CD4-positive, alpha-beta T cell (primary cell): ENCODE results near the gene SLCO2B1. TPM values are rescaled to one million over a fixed set of nuclear protein-coding genes. Genes with fewer than 3 reads are reported as not detected.

Experiments
- ATAC-seq: fragments of 200-7000 bp; cut with Tn5 transposase; one replicate; pipeline ENCODE4 v1.10.0; 2022; ENCODE audit warnings: mild to moderate bottlenecking; ENCODE audit not compliant: poor library complexity
- CTCF ChIA-PET: fragments of 350-600 bp; sonication (Branson Sonifier 250); formaldehyde crosslinking; loops from one replicate; lab custom pipeline; 2021; ENCODE audit warnings: antibody characterized with exemption, inconsistent platforms; lab: Charles Lee
- POLR2A ChIA-PET: fragments of 350-600 bp; sonication (Branson Sonifier 250); formaldehyde crosslinking; loops from one replicate; lab custom pipeline; 2021; ENCODE audit warnings: antibody characterized with exemption, inconsistent platforms; lab: Charles Lee
- DNase-seq, 14 experiments: peaks; one replicate each; pipeline ENCODE4 v3.0.0-alpha.2; 2013 to 2020; ENCODE audit warnings: mixed read lengths in 2 of 14
- H3K27ac ChIP-seq, 2 donors: one replicate each; pipeline versions ENCODE4 v1.5.1 to v1.7.0; 2013; ENCODE audit warnings: low read length in 2 of 2, low read depth in 1 of 2, mild to moderate bottlenecking in 1 of 2
- H3K27me3 ChIP-seq, 2 experiments: 1 replicate in 1 of 2; 2 replicates in 1 of 2; pipeline versions ENCODE4 v1.6.1 to v1.7.0; 2013; ENCODE audit warnings: low read length in 2 of 2, control low read depth in 1 of 2, mild to moderate bottlenecking in 1 of 2, moderate library complexity in 1 of 2; ENCODE audit not compliant: insufficient read depth in 2 of 2, control insufficient read depth in 1 of 2
- H3K36me3 ChIP-seq: one replicate; pipeline ENCODE4 v1.6.1; 2013; ENCODE audit warnings: low read length, control low read depth; ENCODE audit not compliant: insufficient read depth
- H3K4me1 ChIP-seq: one replicate; pipeline ENCODE4 v1.6.1; 2013; ENCODE audit warnings: low read length, control low read depth; ENCODE audit not compliant: insufficient read depth
- H3K4me3 ChIP-seq: one replicate; pipeline ENCODE4 v1.5.1; 2013; ENCODE audit warnings: mild to moderate bottlenecking, low read length, moderate library complexity
- H3K9me3 ChIP-seq, 2 experiments: 1 replicate in 1 of 2; 2 replicates in 1 of 2; pipeline versions ENCODE4 v1.6.1 to v1.7.0; 2013; ENCODE audit warnings: low read length in 2 of 2, mild to moderate bottlenecking in 2 of 2, control low read depth in 1 of 2, moderate library complexity in 1 of 2; ENCODE audit not compliant: control insufficient read depth in 1 of 2, insufficient read depth in 1 of 2
- H3K27ac Mint-ChIP-seq: one replicate; pipeline ENCODE4 v1.8.0; 2020; ENCODE audit warnings: mixed read lengths
- H3K27me3 Mint-ChIP-seq: one replicate; pipeline ENCODE4 v1.8.0; 2021; ENCODE audit warnings: mixed read lengths
- H3K36me3 Mint-ChIP-seq: one replicate; pipeline ENCODE4 v1.8.0; 2021; ENCODE audit warnings: low read depth, mixed read lengths
- H3K4me1 Mint-ChIP-seq: one replicate; pipeline ENCODE4 v1.8.0; 2021; ENCODE audit warnings: low read depth, mixed read lengths
- H3K4me3 Mint-ChIP-seq: one replicate; pipeline ENCODE4 v1.8.0; 2020; ENCODE audit warnings: mild to moderate bottlenecking, mixed read lengths
- H3K9me3 Mint-ChIP-seq: one replicate; pipeline ENCODE4 v1.8.0; 2020; ENCODE audit warnings: mixed read lengths
- CTCF ChIP-seq: fragments of 200-600 bp; IDR thresholded peaks from one replicate; pipeline ENCODE4 v1.8.0; 2022; ENCODE audit warnings: antibody characterized with exemption, mild to moderate bottlenecking
- intact Hi-C, 2 experiments: fragments of 100-400 bp; cut with DNase I in 1 of 2; cut with micrococcal nuclease in 1 of 2; formaldehyde crosslinking; loops; one replicate each; pipeline versions ENCODE4 v1.15.1 to v1.9.0; 2023 to 2025; cut with DNase I, micrococcal nuclease
- total RNA-seq, 174 experiments: library from RNA in 2 of 174; stranded (reverse) in 2 of 174; gene quantifications; one replicate each; pipeline ENCODE4 v1.2.3 and lab custom pipeline; 2021 to 2026

SLCO2B1 gene
- total RNA-seq, 2 experiments from 2014 or later, result not detected

- ChIA-PET CTCF (no interaction called here), POLR2A (no interaction called here)
- H3K36me3 ChIP-seq, result no peaks in the 10 kb centered on the region
- Mint-ChIP-seq H3K36me3 (no peaks in the 10 kb centered on the region), H3K27me3 (peaks cover 3% of the 10 kb centered on the region), H3K4me3 (no peak overlapping the region), H3K27ac (no peak overlapping the region), H3K4me1 (no peaks in the 10 kb centered on the region), H3K9me3 (no peaks in the 10 kb centered on the region)
- no peaks in the 10 kb centered on the region for H3K9me3 ChIP-seq
- intact Hi-C loops, result no loop called here
- no peak for ATAC-seq
- no peak overlapping the region for H3K27ac ChIP-seq
- TF ChIP-seq CTCF, result no peak
- DNase-seq, result no peak
- no peaks in the 10 kb centered on the region for H3K4me1 ChIP-seq
- H3K27me3 ChIP-seq, result peaks cover 0 to 2% of the 10 kb centered on the region in 2 experiments
- no peak overlapping the region for H3K4me3 ChIP-seq
Observed at GRCh38 chr11:75200531-75200930, 49.6 kb downstream of the SLCO2B1 start.

GRCh38 chr11:75201771-75202170, 50.9 kb downstream of the SLCO2B1 start:
- no peaks in the 10 kb centered on the region for H3K4me1 ChIP-seq
- Mint-ChIP-seq H3K4me3 (no peak overlapping the region), H3K9me3 (no peaks in the 10 kb centered on the region), H3K27ac (no peak overlapping the region), H3K36me3 (no peaks in the 10 kb centered on the region), H3K4me1 (no peaks in the 10 kb centered on the region), H3K27me3 (peaks cover 3% of the 10 kb centered on the region)
- TF ChIP-seq CTCF, result no peak
- H3K36me3 ChIP-seq, result no peaks in the 10 kb centered on the region
- ChIA-PET POLR2A (no interaction called here), CTCF (no interaction called here)
- ATAC-seq, result no peak
- H3K4me3 ChIP-seq, result no peak overlapping the region
- intact Hi-C loops, result no loop called here
- H3K27ac ChIP-seq, result no peak overlapping the region
- no peak for DNase-seq
- H3K27me3 ChIP-seq, result peaks cover 0 to 2% of the 10 kb centered on the region in 2 experiments
- H3K9me3 ChIP-seq, result no peaks in the 10 kb centered on the region

GRCh38 chr11:75202195-75202594, 51.3 kb downstream of the SLCO2B1 start:
- DNase-seq (no peak), ATAC-seq (no peak)
- H3K27me3 Mint-ChIP-seq, result peaks cover 3% of the 10 kb centered on the region
- H3K36me3 Mint-ChIP-seq, result no peaks in the 10 kb centered on the region
- H3K4me3 Mint-ChIP-seq, result no peak overlapping the region
- no peak for TF ChIP-seq CTCF
- H3K27ac Mint-ChIP-seq, result no peak overlapping the region
- Histone ChIP-seq H3K36me3 (no peaks in the 10 kb centered on the region), H3K4me1 (no peaks in the 10 kb centered on the region), H3K9me3 (no peaks in the 10 kb centered on the region), H3K4me3 (no peak overlapping the region), H3K27ac (no peak overlapping the region), H3K27me3 (peaks cover 0 to 4% of the 10 kb centered on the region in 2 experiments)
- no peaks in the 10 kb centered on the region for H3K9me3 Mint-ChIP-seq
- CTCF ChIA-PET, result no interaction called here
- no peaks in the 10 kb centered on the region for H3K4me1 Mint-ChIP-seq
- POLR2A ChIA-PET, result no interaction called here
- intact Hi-C loops, result no loop called here
